CD4-positive, alpha-beta T cell treated with Interleukin-4 for 4 hours (primary cell): ENCODE results near the gene NFATC1.
"Not testable (repeated sequence)": the region's sequence is repeated elsewhere in the genome, so short reads cannot be mapped to it uniquely, and the experiment has no call there.

Source experiments
- DNase-seq: peaks from one replicate; pipeline ENCODE4 v3.0.0-alpha.2; 2020

Gene NFATC1

GRCh38 chr18:79479116-79479760 is 83.5 kb downstream of the NFATC1 start:
- DNase-seq: no peak

DNA sequence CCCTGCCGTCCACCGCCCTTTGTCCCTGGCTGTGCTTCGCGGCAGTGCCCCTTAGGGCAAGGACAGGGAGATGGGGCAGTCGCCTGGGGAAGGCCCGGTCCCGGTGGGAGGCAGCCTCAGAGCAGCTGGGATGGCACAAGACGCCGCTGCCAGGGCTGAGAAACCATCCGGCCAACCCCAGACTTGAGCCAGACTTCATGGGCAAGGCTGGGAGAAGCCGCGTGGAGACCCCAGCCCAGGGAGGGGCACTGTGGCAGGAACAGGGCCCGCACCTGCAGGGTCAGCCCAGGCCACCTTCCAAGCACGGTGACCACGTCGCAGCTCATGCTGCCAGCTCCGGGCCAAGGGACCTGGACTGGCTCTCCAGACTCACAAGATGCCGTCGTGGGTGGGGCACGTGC is 84.0 kb downstream of the NFATC1 start:
- DNase-seq: no peak

GRCh38 chr18:79480171-79481045 is 84.7 kb downstream of the NFATC1 start:
- DNase-seq: no peak

DNA sequence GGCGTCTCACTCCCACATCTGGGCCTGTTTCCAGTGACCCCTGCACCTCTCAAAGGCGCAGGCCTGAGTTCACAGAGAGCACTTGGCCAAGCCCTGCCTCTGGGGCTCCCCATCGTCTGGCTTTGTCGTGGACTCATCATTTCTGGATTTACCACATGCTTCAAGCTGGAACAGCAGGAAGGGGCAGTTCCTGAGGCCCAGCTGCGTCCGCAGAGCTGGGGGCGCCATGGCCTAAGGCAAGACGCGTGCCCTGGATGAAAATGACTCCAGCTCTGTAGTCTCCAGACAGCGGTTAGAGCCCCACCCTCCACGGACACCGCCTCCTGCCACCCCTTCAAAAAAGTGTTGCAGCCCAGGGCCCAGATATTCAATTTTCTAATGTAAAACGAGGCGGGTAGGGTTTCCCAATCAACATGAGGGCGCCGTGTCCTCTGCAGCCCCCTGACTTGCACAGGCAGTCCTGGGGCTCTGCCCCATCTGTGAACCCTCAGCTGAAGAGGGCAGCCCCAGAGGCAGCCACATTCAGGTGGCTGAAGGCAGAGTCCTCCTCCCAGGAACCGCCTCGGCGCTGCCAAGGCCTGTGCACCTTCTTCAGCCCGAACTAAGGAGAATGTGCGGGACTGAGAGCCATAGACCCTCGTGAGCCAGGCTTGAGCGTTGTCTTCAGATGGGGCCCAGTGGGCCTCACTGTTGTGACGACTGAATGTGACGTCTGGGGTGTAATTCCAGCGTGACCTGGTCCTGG is 85.5 kb downstream of the NFATC1 start:
- no peak for DNase-seq

- not testable (repeated sequence) for DNase-seq
Observed at GRCh38 chr18:79483393-79483792, 87.7 kb downstream of the NFATC1 start.

DNA sequence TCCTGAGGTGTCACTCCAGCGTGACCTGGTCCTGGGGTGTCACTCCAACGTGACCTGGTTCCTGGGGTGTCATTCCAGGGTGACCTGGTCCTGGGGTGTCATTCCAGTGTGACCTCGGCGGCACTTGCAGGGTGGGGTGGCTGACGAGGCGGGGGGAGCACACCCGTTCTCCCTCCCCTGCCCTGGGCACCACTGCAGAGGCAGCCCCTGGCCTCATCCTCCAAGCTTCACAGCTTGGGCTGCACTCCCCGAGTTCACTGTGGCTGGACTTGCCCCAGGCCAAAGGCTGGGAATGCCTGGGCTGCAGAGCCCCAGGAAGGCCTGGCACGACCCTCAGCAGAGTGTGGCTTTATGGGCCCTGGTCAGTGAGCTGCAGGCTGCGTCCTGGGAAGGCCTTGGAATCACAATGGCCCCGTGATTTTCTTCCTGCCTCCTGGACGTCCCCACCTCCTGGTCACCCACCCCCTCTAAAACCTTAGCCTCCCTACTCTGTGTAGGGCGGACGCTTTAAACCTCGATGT is 88.3 kb downstream of the NFATC1 start:
- DNase-seq: no peak

DNA sequence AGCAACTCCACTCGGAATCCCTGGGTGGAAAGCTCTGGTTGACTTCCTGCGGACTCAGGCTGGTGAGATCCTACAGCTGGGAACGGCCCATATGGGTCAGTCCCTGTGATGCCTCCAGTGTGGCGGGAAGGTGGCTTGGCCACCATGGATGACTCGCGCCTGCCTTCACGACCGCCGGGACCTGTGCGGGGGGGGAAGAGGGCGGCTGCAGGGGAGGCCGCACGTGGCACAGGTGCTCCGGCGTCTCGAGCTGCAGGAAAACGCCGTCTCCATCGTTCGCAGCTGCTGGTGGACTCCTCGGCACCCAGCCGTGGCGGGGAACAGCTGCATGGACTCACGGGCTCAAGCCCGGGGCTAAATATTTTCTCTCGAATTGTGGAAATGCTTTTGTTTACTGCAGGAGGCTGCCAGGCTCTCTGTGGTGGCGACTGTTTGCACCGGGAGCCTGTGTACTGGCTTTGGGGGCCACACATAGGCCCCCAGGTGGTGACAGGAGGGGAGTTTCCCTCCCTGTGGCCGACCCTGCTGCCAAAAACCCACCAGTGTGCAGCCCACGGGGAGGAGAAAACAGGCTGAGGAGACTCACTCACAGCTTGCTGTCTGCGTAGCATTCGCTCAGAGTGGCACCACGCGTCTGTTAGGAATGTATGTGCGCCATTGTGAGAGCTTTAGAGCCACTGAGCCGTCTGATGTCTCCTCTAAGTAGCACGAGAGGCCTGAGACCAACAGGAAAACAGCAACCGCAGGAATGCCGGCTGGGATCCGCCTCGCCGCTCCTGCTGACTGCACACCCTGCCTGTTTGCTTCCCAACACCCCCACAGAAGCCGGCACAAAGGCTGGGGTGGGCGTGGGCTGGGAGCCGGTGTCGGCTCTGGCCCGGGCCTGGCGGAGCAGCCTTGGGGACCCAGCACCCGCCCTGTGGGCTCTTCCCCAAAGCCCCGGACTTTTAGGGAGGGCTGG is 89.2 kb downstream of the NFATC1 start:
- no peak for DNase-seq

DNA sequence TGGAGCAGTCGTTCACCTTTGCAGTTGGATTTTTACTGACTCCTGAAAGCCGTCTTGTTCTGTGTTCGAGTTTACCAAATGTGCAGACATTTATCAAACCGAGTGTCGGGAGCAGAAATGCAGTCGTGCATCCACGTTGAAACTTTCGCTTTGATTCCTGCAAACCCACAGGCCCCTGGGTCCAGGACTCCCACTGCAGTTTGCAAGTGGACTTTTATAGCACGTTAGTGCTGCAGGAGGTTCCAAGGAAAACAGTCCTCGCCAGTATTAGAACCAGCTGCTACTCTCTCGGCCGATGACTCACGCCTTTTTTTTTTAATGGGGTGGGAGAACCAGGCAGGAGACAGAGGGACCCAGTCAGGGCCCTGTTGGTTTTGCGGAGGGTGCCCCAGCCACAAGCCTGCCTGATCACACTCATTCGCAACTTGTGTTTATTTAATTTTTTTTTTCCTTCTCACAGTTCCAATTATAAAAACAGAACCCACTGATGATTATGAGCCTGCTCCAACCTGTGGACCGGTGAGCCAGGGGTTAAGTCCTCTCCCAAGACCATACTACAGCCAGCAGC is 90.1 kb downstream of the NFATC1 start:
- no peak for DNase-seq

DNA sequence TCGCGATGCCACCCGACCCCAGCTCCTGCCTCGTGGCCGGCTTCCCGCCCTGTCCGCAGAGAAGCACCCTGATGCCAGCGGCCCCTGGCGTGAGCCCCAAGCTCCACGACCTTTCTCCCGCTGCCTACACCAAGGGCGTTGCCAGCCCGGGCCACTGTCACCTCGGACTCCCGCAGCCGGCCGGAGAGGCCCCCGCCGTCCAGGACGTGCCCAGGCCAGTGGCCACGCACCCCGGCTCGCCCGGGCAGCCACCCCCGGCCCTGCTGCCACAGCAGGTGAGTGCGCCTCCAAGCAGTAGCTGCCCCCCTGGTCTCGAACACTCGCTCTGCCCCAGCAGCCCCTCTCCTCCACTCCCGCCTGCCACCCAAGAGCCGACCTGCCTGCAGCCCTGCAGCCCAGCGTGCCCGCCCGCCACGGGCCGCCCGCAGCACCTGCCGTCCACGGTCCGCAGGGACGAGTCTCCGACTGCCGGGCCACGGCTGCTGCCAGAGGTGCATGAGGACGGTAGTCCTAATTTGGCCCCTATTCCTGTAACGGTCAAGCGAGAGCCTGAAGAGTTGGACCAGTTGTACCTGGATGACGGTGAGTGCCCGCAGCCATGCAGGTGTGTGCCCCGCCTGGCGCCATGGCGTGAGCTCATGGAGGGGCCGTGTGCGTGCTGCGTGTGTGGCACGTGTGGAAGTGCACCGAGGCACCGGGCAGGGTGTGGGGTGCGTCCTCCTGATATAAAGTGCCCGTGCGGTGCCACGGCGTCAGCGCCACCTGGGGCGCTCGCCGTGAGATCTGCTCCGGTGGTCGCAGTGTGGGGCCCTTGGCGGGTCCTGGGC is 90.8 kb downstream of the NFATC1 start:
- DNase-seq: no peak

GRCh38 chr18:79487183-79487800 is 91.6 kb downstream of the NFATC1 start:
- DNase-seq: no peak

DNA sequence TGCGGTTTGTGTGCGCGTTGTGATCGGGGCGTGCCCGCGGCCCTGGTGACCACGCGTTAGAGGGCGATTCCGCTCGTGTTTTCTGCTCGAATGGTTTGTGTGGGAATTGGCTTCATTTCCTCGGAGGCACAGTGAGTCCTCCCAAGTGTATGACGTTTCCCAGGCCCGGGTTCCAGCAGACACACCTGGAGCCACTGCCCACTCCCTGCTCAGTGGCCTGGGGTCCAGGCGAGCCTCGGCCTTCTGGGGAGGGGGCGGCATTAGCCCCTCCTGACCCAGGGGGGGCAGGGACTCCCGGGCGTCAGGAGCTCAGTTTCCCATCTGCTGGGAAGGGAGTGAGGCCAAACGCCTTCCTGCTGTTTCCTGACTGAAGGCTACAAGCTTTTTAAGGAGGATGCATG is 92.1 kb downstream of the NFATC1 start:
- no peak for DNase-seq

GRCh38 chr18:79488311-79489050 is 92.8 kb downstream of the NFATC1 start:
- DNase-seq: no peak

DNA sequence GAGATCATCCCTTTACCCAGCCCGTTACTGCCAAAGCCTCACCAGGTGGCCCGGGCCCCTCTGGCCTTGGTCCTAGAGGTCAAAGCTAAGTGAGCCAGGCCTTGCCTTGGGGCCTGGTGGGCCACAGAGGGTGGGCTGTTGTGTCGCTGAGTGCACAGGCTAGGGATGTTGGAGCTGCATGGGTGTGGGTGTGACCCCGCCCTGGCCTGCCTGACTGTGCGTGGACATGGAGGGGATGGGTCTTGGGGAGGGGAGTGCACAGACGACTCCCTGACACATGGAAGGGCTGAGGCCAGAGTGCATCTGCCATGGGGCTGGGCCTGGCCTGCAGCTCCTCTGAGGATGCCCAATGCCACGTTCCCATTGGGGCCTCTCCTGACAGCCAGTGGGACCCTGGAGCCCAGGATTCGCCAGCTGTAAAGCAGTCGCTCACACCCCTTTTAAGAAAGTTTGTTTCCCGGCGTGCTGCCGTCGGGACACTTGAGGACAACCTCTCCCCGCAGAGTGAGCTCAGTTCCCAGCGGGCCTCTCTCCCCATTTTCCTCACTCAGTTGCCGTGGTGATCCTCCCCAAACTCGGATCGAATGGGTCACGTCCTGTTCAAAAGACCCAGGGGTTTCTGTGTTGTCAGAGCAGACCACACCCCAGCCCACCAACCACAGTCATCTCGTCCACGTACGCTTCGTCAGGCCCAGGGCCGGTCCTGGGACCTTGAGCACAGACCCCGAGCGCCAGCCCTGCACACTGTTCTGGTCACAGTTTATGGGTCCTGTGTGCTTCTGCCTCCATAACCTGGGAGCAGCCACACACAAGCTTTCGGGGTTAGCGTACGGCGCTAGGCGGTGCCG is 93.5 kb downstream of the NFATC1 start:
- DNase-seq: no peak

DNA sequence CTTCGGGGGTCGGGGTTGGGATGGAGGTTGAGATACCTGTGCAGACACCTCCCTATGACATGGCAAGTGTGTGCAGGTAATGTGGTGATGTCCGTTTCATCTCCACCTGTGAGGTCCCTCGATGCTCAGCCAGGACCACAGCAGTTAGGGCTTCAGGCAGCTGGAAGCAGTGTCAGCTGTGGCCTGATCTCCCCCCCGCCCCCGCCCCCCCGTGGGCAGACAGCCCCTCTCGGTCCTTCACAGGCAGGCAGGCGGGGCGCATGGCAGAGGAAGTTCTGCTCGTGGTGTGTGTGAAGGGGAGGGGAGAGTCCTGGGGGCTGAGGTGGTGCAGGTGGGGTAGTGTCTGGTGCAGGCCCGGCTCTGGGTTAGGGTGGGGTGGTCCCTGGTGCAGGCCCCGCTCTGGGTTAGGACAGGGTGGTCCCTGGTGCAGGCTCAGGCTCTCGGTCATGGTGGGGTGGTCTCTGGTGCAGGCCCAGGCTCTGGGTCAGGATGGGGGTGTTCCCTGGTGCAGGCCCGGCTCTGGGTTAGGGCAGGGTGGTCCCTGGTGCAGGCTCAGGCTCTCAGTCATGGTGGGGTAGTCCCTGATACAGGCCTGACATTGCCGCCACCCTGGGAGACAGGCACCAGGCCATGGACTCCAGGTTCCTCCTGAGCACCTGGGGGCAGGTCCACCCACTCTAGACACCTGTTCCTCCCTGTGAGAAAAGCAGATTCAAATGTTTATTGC is 94.3 kb downstream of the NFATC1 start:
- DNase-seq: no peak

DNA sequence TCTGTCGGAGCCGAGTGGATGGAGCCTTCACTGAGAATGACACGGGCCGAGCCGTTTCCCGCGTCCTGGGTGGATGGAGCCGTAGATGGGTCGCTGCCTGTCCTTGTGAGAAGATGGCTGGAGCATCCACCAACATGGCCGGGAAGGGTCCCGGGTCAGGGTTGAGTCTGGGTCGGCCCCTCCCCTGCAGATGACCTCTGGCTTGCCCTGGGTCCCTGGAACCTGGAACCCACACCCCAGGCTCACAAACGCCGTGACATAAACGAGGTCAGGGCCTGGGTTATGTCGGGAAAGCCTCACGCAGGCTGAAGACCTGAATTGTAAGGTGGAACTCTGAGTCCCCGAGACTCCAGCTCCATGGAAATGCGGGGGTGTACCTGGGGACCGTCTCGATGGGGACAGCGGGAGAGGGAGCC is 94.9 kb downstream of the NFATC1 start:
- DNase-seq: no peak

DNA sequence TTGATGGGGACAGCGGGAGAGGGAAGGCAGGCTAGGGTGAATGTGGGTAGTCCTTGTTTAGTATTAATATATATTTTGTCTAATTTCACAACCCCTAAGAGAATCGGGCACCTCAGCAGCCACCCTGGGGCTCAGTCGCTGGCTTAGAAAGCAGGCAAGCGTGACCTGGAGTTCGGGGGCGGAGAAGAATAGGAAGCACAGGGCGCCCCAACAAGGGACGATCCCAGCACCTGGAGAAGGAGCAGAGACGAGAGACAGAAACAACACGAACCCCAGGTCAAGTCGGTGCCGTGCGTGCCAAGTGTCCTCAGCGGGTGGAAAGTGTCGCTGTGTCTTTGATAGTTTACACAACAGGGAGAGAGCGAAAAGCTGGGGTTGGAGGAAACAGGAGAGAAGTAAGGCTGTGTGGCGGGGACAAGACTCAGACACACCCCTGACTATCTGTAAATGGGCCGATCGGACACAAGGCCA is 95.4 kb downstream of the NFATC1 start:
- no peak for DNase-seq

DNA sequence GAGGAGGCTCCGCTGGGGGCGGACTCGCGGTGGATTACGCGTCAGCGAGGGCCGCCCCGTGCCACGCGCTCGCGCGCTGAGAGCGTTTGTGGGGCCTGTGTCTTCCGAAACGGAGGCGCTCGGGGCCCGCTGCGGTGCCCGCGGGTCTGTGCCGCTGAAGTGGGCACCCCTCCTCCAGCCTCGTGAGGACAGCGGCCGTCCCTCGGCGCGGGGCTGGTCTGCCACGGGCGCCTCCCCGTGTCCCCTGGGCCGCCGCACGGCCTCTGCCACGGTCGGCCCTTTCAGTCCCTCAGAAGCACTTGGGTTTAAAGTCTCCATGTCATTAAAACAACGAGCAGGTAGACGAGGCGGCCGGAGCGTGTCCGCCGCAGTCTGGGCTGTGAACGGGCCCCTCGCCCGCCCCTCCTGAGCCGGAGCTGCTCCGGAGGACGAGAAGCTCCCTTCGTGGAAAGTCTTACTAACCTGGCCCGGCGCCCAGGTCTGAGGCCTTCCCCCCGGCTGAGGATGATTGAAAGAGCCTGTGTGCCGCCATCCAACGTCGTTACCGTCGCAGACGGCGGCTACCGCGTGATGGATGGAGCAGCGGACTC is 97.6 kb downstream of the NFATC1 start:
- no peak for DNase-seq
